GM18868 (cell line): ENCODE data around the gene PDK2.

ENCODE experiments used
- ATAC-seq: cut with Tn5 transposase; IDR thresholded peaks from one replicate; pipeline ENCODE4 v1.9.1; 2021; ENCODE audit warnings: mild to moderate bottlenecking, moderate library complexity; ENCODE audit not compliant: unreplicated experiment

PDK2 gene

DNA sequence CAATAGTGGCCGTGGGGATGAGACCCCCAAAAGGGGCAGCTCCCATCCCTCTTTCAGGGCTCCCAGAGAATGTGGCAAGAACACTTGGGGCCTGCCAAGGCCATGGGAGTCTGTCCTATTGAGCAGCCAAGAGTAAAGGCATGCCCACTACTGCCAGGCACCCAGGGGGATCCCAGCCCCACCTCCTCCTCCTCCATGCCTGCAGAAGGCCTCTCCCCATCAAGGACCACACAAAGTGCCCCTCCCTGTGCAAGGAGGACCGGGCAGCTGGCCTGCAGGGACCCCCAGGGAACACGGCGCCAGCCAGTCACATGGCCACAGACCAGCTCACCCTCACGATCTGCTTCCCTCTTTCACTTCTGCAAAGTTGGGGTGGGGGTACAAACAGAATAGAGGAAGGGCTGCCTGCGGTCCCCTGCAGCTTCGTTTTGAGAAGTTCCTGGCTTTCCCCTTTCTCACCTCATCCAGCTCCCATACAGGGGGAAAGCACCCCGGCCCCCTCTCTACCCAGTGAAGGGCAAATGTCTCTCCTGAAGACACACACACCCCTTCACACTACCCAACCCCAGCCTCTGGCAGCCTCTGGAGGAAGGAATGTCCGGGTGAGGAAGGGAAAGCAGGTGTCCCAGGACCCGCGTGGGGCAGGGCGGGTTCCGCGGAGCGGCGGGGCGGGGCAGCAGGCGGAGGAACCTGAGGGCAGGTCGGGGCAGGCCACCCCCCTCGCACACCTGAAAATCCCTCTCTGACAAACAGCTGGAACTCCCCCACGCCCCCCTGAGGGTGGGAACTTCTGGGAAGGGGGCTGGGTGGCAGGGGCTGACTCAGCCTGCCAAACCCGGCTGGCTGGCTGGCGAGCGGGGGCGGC lies 53.3 kb downstream of the PDK2 start:
- ATAC-seq: peak; percentile 47

- no peak for ATAC-seq
These were observed 53.9 kb downstream of the PDK2 start for GRCh38 chr17:50149091-50149416.

DNA sequence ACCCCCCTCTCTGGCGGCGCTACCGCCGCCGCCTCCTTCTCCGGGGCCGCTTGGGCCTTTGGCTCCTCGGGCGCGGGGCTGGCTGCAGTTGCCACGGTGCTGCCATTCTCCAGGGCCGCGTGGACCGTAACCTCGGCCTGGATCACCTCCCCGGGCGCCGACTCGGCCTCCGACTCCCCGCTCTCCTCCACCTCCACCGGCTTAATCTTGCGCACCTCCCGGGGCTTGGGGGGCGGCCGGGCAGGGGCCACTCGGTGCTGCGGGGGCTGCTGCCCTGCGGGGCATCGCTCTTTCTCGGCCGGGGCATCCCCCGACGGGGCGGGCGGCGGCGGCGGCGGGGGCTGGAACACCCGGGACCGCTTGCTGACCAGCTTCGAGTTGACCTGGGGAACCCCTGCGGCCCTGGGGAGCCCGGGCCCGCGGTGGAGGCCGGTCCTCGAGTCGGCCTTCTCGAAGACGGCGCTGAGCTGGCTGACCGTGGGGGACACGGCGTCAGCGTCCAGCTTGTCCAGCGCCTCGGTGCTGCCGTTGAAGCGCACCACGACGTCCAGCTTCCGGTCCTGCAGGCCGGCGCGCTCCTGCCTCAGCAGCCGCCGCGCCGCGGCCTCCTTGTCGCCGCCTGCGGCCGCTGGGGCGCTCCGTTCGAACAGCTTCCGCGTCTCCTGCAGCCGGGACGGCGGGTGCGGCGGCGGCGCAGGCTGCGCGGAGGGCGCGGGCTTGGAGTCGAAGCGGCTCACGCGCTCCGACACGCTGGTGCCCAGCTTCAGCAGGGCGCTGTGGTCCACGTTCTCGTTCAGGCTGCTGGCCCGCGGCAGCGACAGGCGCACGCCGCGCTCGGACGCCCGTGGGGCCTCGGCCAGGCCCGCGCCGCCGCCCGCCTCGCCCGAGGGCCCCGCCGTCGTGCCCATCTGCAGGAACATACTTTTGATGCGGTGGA lies 54.5 kb downstream of the PDK2 start:
- no peak for ATAC-seq

DNA sequence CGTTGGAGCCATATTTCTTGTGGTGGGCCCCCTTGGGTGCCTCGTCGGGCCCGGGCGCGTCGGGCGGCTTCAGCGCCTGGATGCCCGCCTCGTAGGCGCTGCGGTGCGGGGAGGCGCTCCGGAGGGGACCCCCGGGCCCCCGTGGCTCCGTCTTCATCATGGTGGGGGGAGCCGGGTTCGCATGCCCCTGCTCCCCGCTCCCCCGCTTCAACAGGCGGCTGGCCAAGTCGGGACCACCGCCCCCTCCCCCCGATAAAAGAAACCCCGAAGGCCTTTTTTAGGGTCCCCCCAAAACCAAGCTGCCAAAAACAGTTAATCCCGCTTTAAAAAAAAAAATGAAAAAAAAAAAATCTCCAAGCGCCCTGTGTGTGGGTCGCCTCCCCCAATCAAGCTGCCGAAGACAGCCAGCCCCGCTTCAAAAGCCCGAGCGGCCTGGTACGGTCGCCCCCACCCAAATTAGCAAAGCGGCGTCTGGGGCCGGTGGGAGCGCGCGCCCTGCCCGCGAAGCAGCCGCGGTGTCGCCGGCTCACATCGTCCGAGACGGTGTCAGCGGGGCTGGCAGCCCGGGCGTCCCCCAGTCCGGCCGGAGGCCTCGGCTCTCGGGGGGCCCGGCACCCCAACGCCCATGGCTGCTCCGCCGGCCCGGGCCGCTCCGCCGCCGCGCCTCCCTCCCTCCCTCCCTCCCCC lies 55.3 kb downstream of the PDK2 start, which contains the start of gene PPP1R9B:
Gene PPP1R9B, minus strand, starts transcription at position 324 of the 687 bp plus-strand sequence. Its CDS starts 164 bp downstream, at position 160.
- ATAC-seq: no peak

GRCh38 chr17:50151041-50151936 lies 56.1 kb downstream of the PDK2 start:
- peak; percentile 41 for ATAC-seq

GRCh38 chr17:50151937-50152547 lies 56.9 kb downstream of the PDK2 start:
- peak; percentile 19 for ATAC-seq

GRCh38 chr17:50152736-50153135 lies 57.6 kb downstream of the PDK2 start:
- ATAC-seq: no peak

DNA sequence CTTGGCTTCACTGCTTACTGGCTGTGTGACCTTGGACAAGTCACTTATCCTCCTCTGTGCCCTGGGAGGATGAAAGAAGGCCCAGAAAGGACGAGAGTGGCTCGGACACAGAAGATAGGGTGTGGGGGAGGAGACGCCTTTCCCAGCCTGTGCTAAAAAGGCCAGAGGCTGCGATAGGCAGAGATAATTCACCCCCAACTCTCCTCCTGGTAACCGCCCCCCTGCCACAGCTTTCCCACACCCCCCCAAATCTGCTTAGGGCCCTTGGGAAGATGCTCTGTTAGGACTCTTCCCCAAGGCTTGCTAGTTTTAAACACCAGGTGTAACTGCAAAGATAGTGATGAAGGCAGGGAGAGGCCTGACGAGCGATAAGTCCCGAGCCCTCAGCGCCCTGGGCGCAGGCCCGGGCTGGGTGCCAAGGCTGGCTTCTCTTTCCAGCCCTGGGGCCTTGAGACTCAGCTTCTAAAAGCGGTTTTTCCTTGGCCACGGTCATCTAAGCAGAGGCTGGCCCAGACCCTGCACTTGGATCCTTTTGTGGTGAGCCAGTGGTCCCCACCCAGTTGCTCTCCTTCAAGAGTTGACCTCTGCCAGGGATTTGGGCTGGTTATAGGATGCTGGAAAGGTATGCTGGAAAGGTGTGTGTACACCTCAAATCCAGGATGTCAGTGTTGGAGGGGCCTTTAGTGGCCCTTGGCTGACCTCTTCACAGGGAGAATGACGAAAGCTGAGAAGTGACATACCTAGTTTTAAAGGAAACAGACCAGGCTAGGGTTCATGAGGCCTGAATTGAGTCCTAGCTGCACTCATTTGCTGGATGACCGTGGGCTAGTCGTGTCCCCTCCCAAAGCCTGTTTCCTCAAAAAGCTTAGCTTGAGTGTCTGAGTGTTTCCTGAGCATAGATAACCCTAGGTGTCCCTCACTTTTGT lies 58.8 kb downstream of the PDK2 start:
- no peak for ATAC-seq

- ATAC-seq: no peak
These were observed 59.5 kb downstream of the PDK2 start for GRCh38 chr17:50154604-50155003.

DNA sequence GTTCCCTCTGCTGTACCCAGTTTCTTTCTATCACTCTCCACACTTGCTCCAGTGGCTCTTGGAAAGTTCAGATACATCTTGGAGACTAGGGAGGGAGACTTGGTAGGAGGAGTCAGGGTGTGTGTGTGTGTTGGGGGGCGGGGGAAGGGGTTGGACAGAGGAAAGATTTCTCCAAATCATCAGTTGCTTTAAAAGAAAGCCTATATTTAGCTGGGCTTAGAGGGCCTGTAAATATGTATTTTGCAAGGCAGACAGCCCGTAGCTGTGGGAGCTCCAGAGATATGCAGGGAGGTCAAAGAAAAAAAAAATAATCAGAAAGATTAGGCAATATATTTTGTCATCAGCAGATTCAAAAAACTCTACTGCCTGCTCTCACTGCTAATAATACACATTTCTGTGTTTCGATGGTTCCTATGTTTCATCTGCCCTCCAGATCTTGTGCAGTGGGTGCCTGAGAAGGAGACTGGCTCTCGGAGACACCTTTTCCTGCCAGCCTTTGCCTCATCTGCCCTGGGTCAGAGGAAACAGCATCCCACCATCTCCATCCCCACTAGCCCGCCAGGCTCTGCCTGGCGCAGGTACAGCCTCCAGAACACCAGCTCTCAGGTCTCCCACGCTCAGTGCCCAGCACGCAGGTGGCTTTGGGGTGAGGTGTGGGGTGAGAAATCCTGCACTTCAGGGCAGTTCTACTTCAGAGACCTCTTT lies 60.1 kb downstream of the PDK2 start:
- ATAC-seq: no peak

- no peak for ATAC-seq
These were observed 62.7 kb downstream of the PDK2 start for GRCh38 chr17:50157891-50158290.

- peak; percentile 80 for ATAC-seq
These were observed 66.1 kb downstream of the PDK2 start for GRCh38 chr17:50161023-50161910.
